NT2/D1 (cell line): ENCODE measurements around the gene IGF2BP2.

Experiments
- YY1 ChIP-seq: IDR thresholded peaks from 2 replicates; pipeline ENCODE4 v1.6.1; 2011; ENCODE audit not compliant: insufficient read length, insufficient read depth
- ZNF274 ChIP-seq: IDR thresholded peaks from 2 replicates; pipeline ENCODE4 v1.6.1; 2011; ENCODE audit warnings: mild to moderate bottlenecking, low read depth, low read length

DNA sequence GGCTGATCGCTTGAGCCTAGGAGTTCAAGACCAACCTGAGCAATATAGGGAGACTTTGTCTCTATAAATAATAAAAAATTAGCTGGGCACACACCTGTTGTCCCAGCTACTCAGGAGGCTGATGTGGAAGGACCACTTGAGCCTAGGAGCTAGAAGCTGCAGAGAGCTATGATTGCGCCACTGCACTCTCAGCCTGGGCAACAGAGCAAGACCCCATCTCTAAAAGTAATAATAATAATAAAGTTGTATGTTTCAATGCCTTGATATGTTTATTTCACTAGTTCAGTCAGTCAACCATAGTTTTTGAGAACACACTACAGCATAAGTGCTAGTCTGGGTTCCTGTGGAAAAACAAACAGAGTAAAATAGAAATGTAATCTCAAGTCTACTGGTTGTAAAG lies 36.5 kb downstream of the IGF2BP2 start:
- no peak for TF ChIP-seq YY1
- no peak for TF ChIP-seq ZNF274
